Measurements from ENCODE around the gene ALOX5AP. TPM values are rescaled to one million over a fixed set of nuclear protein-coding genes. Genes with fewer than 3 reads are reported as not detected.

ALOX5AP gene
- total RNA-seq, 1 donor from 2014 or later = 5.7 TPM

DNA sequence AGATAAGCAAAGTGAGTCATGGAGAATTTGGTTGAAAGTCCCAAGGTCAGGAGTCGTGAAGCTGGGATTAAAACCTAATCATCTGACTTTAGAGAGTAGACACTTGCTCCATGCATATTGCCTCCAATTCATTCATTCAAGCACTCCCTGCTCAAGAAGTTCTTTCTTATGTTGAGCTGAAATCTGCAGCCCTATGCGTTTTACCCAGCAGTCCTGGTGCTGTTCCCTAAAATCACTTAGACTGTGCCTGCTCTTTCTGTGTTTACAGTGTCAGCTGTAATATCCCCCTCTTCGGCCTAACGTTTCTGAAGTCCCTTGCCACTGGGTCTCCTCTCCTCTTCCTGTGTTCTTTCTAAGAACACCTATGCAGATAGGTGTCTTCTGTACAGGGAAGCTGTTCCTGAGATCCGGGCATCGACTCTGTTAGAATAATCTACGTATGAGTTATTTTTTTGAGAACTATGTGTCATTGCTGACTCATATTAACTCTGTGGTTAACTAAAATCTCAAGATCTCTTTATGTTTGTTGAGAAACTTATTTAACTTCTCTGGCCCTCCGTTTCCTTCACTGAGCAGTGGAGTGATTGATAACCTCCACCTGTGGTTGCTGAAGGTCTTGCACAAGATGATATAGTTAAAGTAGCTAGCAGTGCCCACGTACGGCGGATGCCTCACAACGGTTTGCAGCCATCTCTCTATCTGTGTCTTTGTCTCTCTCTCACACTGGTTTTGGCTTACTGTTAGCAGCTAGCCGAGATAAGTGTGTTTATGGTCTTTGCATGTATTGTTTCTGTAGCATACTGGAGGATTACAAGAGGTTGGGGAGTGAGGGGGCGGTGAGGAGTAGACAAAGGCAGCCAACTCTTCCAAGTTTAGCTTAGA, 4.7 kb downstream of the ALOX5AP start:
- Histone ChIP-seq H3K4me1 (peaks cover 0 to 21% of the 10 kb centered on the region in 2 donors), H3K27ac (peak overlapping the region; percentile 3 to 20), H3K27me3 (no peaks in the 10 kb centered on the region), H3K4me3 (no peak overlapping the region), H3K9me3 (no peaks in the 10 kb centered on the region), H3K36me3 (no peaks in the 10 kb centered on the region)
- DNase-seq (ENCODE audit: low spot score in 2 of 2) = no peak
- TF ChIP-seq CTCF (IDR thresholded peaks at IDR 0.05) = no peak
- intact Hi-C loops (cut with DNase I) = loop anchor here (5.0 kb wide), 2 partner anchors 62 to 127 kb away; no protein-coding TSS in a partner anchor

GRCh38 chr13:30742901-30743300, 7.6 kb downstream of the ALOX5AP start:
- H3K4me1 ChIP-seq = peaks cover 0 to 21% of the 10 kb centered on the region in 2 donors
- H3K36me3 ChIP-seq = no peaks in the 10 kb centered on the region
- DNase-seq (ENCODE audit: low spot score in 2 of 2) = no peak
- H3K4me3 ChIP-seq = no peak overlapping the region
- TF ChIP-seq CTCF (IDR thresholded peaks at IDR 0.05) = no peak
- peak overlapping the region in 1 of 2 donors; percentile 72 for H3K27ac ChIP-seq
- H3K9me3 ChIP-seq = no peaks in the 10 kb centered on the region
- H3K27me3 ChIP-seq = no peaks in the 10 kb centered on the region
- intact Hi-C loops (cut with DNase I) = loop anchor here (5.0 kb wide), 2 partner anchors 59 to 124 kb away; no protein-coding TSS in a partner anchor

DNA sequence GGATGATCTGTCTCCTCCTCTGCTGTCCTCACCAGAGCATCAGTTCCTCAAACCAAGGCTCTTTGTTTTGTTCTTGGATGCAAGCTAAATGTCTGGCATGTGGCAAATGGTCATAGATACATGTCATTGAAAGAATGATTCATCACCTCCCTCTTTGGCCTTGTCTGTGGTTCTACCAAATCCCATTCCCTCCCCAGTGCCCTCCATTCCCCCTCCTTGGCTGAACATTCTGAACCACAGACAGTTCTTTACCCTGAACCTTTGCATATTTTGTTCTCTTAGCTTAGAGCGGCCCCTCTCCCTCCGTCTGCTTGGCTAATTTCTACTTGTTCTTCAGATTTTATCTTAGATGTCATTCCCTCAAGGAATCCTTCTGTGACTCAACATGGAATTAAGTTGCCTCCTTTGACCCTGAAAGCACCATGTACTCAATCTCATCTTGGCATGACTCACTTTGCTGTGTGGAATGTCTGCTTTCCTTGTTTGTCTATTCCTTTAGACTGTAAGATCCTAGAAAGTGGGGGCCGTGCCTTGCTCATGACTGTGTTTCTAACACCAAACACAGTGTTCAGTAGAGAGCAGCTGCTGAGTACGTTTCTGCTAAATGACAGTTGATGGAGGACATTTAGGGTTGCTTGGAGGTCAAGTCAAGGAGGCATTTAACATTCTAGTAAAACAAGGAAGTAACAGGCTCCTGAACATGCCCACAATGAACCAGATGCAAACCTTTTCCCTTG, 8.1 kb downstream of the ALOX5AP start:
- H3K4me1 ChIP-seq = peaks cover 0 to 21% of the 10 kb centered on the region in 2 donors

GRCh38 chr13:30744056-30744680, 8.8 kb downstream of the ALOX5AP start:
- peak; percentile 62 to 74 for DNase-seq (ENCODE audit: low spot score in 2 of 2)
- H3K4me1 ChIP-seq = peaks cover 0 to 21% of the 10 kb centered on the region in 2 donors
- H3K36me3 ChIP-seq = no peaks in the 10 kb centered on the region
- intact Hi-C loops (cut with DNase I) = loop anchor here (2.0 to 5.0 kb wide), 3 partner anchors 58 to 123 kb away; no protein-coding TSS in a partner anchor
- H3K27ac ChIP-seq = peak overlapping the region; percentile 65 to 72
- peak overlapping the region; percentile 14 to 27 for H3K4me3 ChIP-seq
- TF ChIP-seq CTCF (IDR thresholded peaks at IDR 0.05) = no peak
- no peaks in the 10 kb centered on the region for H3K9me3 ChIP-seq
- H3K27me3 ChIP-seq = no peaks in the 10 kb centered on the region

More for the DNA sequence above, 8.1 kb downstream of the ALOX5AP start:
- peak in 1 of 2 donors; percentile 83 for DNase-seq (ENCODE audit: low spot score in 2 of 2)
- Histone ChIP-seq H3K36me3 (no peaks in the 10 kb centered on the region), H3K27ac (peak overlapping the region; percentile 65 to 72), H3K27me3 (no peaks in the 10 kb centered on the region), H3K9me3 (no peaks in the 10 kb centered on the region), H3K4me3 (peak overlapping the region; percentile 14 to 27)
- no peak for TF ChIP-seq CTCF (IDR thresholded peaks at IDR 0.05)
- intact Hi-C loops (cut with DNase I) = loop anchor here (2.0 to 5.0 kb wide), 3 partner anchors 59 to 124 kb away; no protein-coding TSS in a partner anchor

GRCh38 chr13:30744681-30745077, 9.3 kb downstream of the ALOX5AP start:
- Histone ChIP-seq H3K4me1 (peaks cover 0 to 21% of the 10 kb centered on the region in 2 donors), H3K27me3 (no peaks in the 10 kb centered on the region), H3K4me3 (no peak overlapping the region), H3K9me3 (no peaks in the 10 kb centered on the region), H3K36me3 (no peaks in the 10 kb centered on the region), H3K27ac (peak overlapping the region in 1 of 2 donors; percentile 65)
- no peak for TF ChIP-seq CTCF (IDR thresholded peaks at IDR 0.05)
- no peak for DNase-seq (ENCODE audit: low spot score in 2 of 2)
- intact Hi-C loops (cut with DNase I) = loop anchor here (2.0 to 5.0 kb wide), 3 partner anchors 58 to 123 kb away; no protein-coding TSS in a partner anchor
